DND-41 (cell line): Measurements from ENCODE around the gene ATP1A3.

Experiments
- EZH2 ChIP-seq: IDR thresholded peaks from 3 replicates; pipeline ENCODE4 v1.6.1; 2012; ENCODE audit warnings: borderline replicate concordance, low read depth, mild to moderate bottlenecking, moderate library complexity, low read length, inconsistent platforms; ENCODE audit not compliant: severe bottlenecking
- TF ChIP-seq, protein P1 (sequence below): IDR thresholded peaks from 2 replicates; pipeline ENCODE4 v1.5.1; 2012; ENCODE audit warnings: borderline replicate concordance, low read length, moderate library complexity, mild to moderate bottlenecking; ENCODE audit not compliant: poor library complexity, severe bottlenecking; ENCODE audit errors: extremely low read depth

DNA sequence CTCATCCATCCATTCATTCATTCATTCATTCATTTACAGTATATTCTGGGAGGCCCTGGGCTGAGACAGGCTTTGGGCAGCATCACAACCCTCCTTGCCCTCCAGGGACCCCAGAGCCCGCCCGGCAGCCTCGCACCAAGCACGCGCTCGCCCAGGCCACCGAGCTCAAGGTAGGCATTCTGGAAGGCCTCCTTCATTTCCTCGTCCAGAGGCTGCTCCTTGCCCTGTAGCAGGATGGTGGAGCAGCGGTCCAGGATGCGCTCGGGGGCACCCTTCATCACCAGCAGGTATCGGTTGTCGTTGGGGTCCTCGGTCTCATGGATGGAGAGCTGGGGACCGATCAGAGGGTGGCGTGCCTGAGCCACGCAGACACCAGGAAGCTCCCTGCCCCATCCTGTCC, 15.6 kb downstream of the ATP1A3 start:
- TF ChIP-seq, protein P1, sequence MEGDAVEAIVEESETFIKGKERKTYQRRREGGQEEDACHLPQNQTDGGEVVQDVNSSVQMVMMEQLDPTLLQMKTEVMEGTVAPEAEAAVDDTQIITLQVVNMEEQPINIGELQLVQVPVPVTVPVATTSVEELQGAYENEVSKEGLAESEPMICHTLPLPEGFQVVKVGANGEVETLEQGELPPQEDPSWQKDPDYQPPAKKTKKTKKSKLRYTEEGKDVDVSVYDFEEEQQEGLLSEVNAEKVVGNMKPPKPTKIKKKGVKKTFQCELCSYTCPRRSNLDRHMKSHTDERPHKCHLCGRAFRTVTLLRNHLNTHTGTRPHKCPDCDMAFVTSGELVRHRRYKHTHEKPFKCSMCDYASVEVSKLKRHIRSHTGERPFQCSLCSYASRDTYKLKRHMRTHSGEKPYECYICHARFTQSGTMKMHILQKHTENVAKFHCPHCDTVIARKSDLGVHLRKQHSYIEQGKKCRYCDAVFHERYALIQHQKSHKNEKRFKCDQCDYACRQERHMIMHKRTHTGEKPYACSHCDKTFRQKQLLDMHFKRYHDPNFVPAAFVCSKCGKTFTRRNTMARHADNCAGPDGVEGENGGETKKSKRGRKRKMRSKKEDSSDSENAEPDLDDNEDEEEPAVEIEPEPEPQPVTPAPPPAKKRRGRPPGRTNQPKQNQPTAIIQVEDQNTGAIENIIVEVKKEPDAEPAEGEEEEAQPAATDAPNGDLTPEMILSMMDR, result no peak
- TF ChIP-seq EZH2, result no peak
